PC-9 (cell line): ENCODE results near the gene ABL2.

Experiments used
- CTCF ChIP-seq: fragments of 200-600 bp; sonication (generic); conservative IDR thresholded peaks from 2 replicates; pipeline ENCODE4 v1.6.1; 2017; ENCODE audit warnings: mixed run types, antibody characterized with exemption, mild to moderate bottlenecking, moderate library complexity
- EZH2 ChIP-seq: fragments of 200-600 bp; sonication (generic); IDR thresholded peaks from 2 replicates; pipeline ENCODE4 v1.8.0; 2017; ENCODE audit warnings: antibody characterized with exemption, low read depth

- TF ChIP-seq CTCF (no peak), EZH2 (no peak)
Observed at GRCh38 chr1:179089827-179090482, 139.5 kb downstream of the ABL2 start.
